NCI-H2227 (cell line): ENCODE data around the gene DNAAF9.

Experiments used
- DNase-seq: peaks from one replicate; lab custom pipeline; 2025; ENCODE audit not compliant: unreplicated experiment; lab: John Stamatoyannopoulos, UW

Gene DNAAF9

GRCh38 chr20:3412600-3413392 is 5.3 kb upstream of the DNAAF9 start:
- DNase-seq, result no peak

GRCh38 chr20:3410464-3410863 is 3.0 kb upstream of the DNAAF9 start:
- no peak for DNase-seq

- no peak for DNase-seq
Observed at GRCh38 chr20:3409417-3409816, 1.9 kb upstream of the DNAAF9 start.

GRCh38 chr20:3407771-3408637 is 535 bp upstream of the DNAAF9 start:
- peak; percentile 92 for DNase-seq

- peak; percentile 60 for DNase-seq
Observed at GRCh38 chr20:3406481-3407039, 909 bp downstream of the DNAAF9 start.

- DNase-seq, result no peak
Observed at GRCh38 chr20:3405696-3406358, 1.6 kb downstream of the DNAAF9 start.

GRCh38 chr20:3405139-3405538 is 2.3 kb downstream of the DNAAF9 start:
- no peak for DNase-seq

- DNase-seq, result no peak
Observed at GRCh38 chr20:3404402-3404801, 3.1 kb downstream of the DNAAF9 start.

- DNase-seq, result no peak
Observed at GRCh38 chr20:3403741-3404140, 3.7 kb downstream of the DNAAF9 start.

GRCh38 chr20:3402453-3402852 is 5.0 kb downstream of the DNAAF9 start:
- DNase-seq, result no peak

GRCh38 chr20:3400260-3401155 is 7.0 kb downstream of the DNAAF9 start:
- DNase-seq, result no peak

GRCh38 chr20:3398681-3399252 is 8.7 kb downstream of the DNAAF9 start:
- no peak for DNase-seq

- no peak for DNase-seq
Observed at GRCh38 chr20:3396492-3396891, 11.0 kb downstream of the DNAAF9 start.

- no peak for DNase-seq
Observed at GRCh38 chr20:3392756-3393155, 14.7 kb downstream of the DNAAF9 start.

- DNase-seq, result no peak
Observed at GRCh38 chr20:3390759-3391425, 16.6 kb downstream of the DNAAF9 start.

GRCh38 chr20:3383878-3384495 is 23.5 kb downstream of the DNAAF9 start:
- DNase-seq, result no peak

- no peak for DNase-seq
Observed at GRCh38 chr20:3382836-3383235, 24.6 kb downstream of the DNAAF9 start.

GRCh38 chr20:3380228-3381070 is 27.0 kb downstream of the DNAAF9 start:
- DNase-seq, result no peak
